Activated CD8-positive, alpha-beta T cell treated with anti-CD3 and anti-CD28 coated beads for 36 hours (primary cell): Measurements from ENCODE around the gene FOXP4. TPM values are rescaled to one million over a fixed set of nuclear protein-coding genes. Genes with fewer than 3 reads are reported as not detected.

Source experiments
- ATAC-seq: fragments of 200-7000 bp; cut with Tn5 transposase; one replicate; pipeline ENCODE4 v1.10.0; 2021; ENCODE audit warnings: mild to moderate bottlenecking, moderate library complexity
- CTCF ChIA-PET: fragments of 350-600 bp; sonication (Branson Sonifier 250); formaldehyde crosslinking; loops from one replicate; lab custom pipeline; 2021; ENCODE audit warnings: antibody characterized with exemption; lab: Charles Lee
- POLR2A ChIA-PET: fragments of 350-600 bp; sonication (Branson Sonifier 250); formaldehyde crosslinking; loops from one replicate; lab custom pipeline; 2021; ENCODE audit warnings: antibody characterized with exemption; lab: Charles Lee
- DNase-seq: peaks from one replicate; pipeline ENCODE4 v3.0.0-alpha.2; 2020
- H3K27ac Mint-ChIP-seq: one replicate; pipeline ENCODE4 v1.8.0; 2021; ENCODE audit warnings: mild to moderate bottlenecking, mixed read lengths
- H3K27me3 Mint-ChIP-seq: one replicate; pipeline ENCODE4 v1.8.0; 2021; ENCODE audit warnings: mixed read lengths
- H3K36me3 Mint-ChIP-seq: one replicate; pipeline ENCODE4 v1.8.0; 2021; ENCODE audit warnings: low read depth, mixed read lengths
- H3K4me1 Mint-ChIP-seq: one replicate; pipeline ENCODE4 v1.8.0; 2021; ENCODE audit warnings: low read depth, mixed read lengths
- H3K4me3 Mint-ChIP-seq: one replicate; pipeline ENCODE4 v1.8.0; 2021; ENCODE audit warnings: mild to moderate bottlenecking, moderate library complexity, mixed read lengths
- H3K9me3 Mint-ChIP-seq: one replicate; pipeline ENCODE4 v1.8.0; 2021; ENCODE audit warnings: mixed read lengths
- intact Hi-C: fragments of 100-400 bp; cut with micrococcal nuclease; formaldehyde crosslinking; loops from one replicate; pipeline ENCODE4 v1.10.0; 2022
- total RNA-seq, 2 experiments: library from RNA; stranded (reverse); gene quantifications; one replicate each; pipeline ENCODE4 v1.2.3, GENCODE V29; 2021
- TF ChIP-seq, protein P1 (sequence below): fragments of 200-600 bp; IDR thresholded peaks from one replicate; pipeline ENCODE4 v1.8.0; 2022; ENCODE audit warnings: antibody characterized with exemption, mild to moderate bottlenecking

FOXP4 gene
- total RNA-seq, 2 experiments from 2014 or later = 11.0 to 11.8 TPM

GRCh38 chr6:41601248-41601549, 55.0 kb downstream of the FOXP4 start:
- H3K27me3 Mint-ChIP-seq = no peaks in the 10 kb centered on the region
- ChIA-PET POLR2A (no interaction called here), CTCF (interaction anchor here (0.9 to 10.9 kb wide), 5 partner anchors 17 to 233 kb away, joined by 3 to 107 read pairs (median 5); no protein-coding TSS in a partner anchor)
- H3K4me1 Mint-ChIP-seq = peaks cover 2% of the 10 kb centered on the region
- TF ChIP-seq, protein P1, sequence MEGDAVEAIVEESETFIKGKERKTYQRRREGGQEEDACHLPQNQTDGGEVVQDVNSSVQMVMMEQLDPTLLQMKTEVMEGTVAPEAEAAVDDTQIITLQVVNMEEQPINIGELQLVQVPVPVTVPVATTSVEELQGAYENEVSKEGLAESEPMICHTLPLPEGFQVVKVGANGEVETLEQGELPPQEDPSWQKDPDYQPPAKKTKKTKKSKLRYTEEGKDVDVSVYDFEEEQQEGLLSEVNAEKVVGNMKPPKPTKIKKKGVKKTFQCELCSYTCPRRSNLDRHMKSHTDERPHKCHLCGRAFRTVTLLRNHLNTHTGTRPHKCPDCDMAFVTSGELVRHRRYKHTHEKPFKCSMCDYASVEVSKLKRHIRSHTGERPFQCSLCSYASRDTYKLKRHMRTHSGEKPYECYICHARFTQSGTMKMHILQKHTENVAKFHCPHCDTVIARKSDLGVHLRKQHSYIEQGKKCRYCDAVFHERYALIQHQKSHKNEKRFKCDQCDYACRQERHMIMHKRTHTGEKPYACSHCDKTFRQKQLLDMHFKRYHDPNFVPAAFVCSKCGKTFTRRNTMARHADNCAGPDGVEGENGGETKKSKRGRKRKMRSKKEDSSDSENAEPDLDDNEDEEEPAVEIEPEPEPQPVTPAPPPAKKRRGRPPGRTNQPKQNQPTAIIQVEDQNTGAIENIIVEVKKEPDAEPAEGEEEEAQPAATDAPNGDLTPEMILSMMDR = no peak
- no peak overlapping the region for H3K27ac Mint-ChIP-seq
- H3K36me3 Mint-ChIP-seq = no peaks in the 10 kb centered on the region
- no peak overlapping the region for H3K4me3 Mint-ChIP-seq
- intact Hi-C loops = no loop called here
- DNase-seq (no peak), ATAC-seq (no peak)
- no peaks in the 10 kb centered on the region for H3K9me3 Mint-ChIP-seq

DNA sequence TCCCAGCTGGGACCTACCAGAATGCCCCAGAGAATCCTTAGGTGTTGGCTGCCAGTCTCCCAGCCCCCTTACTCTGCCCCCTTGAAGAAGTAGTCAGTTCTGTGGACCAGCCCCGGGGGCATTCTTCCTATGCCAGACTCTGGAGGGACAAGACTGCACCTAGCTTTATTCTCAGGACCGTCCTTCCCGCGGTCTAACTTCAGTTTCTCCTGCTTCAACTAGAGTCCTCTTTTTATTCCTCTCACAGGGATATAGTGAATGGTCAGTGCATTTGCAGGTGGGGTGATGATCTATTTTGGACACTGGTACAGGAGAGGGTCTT, 56.2 kb downstream of the FOXP4 start:
- intact Hi-C loops = loop anchor here (2.0 kb wide), 1 partner anchor 80 kb away; no protein-coding TSS in a partner anchor
- no peak overlapping the region for H3K27ac Mint-ChIP-seq
- ATAC-seq (no peak), DNase-seq (no peak)
- no peak overlapping the region for H3K4me3 Mint-ChIP-seq
- ChIA-PET CTCF (interaction anchor here (0.8 to 10.9 kb wide), 27 partner anchors 9 to 268 kb away, joined by 3 to 107 read pairs (median 5); partner anchors contain the start of genes NCR2 and TOMM6), POLR2A (interaction anchor here (0.7 to 1.1 kb wide), 2 partner anchors 52 to 81 kb away, joined by 3 read pairs; no protein-coding TSS in a partner anchor)
- no peaks in the 10 kb centered on the region for H3K36me3 Mint-ChIP-seq
- H3K4me1 Mint-ChIP-seq = peaks cover 2% of the 10 kb centered on the region
- TF ChIP-seq, protein P1 = no peak
- no peaks in the 10 kb centered on the region for H3K27me3 Mint-ChIP-seq
- no peaks in the 10 kb centered on the region for H3K9me3 Mint-ChIP-seq

GRCh38 chr6:41602864-41603608, 56.9 kb downstream of the FOXP4 start:
- CTCF ChIA-PET = interaction anchor here (0.8 to 10.9 kb wide), 28 partner anchors 9 to 269 kb away, joined by 3 to 107 read pairs (median 5); partner anchors contain the start of genes NCR2 and TOMM6
- no peaks in the 10 kb centered on the region for H3K36me3 Mint-ChIP-seq
- no peaks in the 10 kb centered on the region for H3K27me3 Mint-ChIP-seq
- no peak overlapping the region for H3K4me3 Mint-ChIP-seq
- ATAC-seq (peak; percentile 90), DNase-seq (peak; percentile 82)
- H3K9me3 Mint-ChIP-seq = no peaks in the 10 kb centered on the region
- H3K4me1 Mint-ChIP-seq = peaks cover 2% of the 10 kb centered on the region
- H3K27ac Mint-ChIP-seq = no peak overlapping the region
- POLR2A ChIA-PET = interaction anchor here (0.7 to 1.1 kb wide), 3 partner anchors 53 to 152 kb away, joined by 3 to 5 read pairs (median 3); no protein-coding TSS in a partner anchor
- TF ChIP-seq, protein P1 = peak; percentile 87
- intact Hi-C loops = loop anchor here (2.0 kb wide), 1 partner anchor 80 kb away; no protein-coding TSS in a partner anchor

GRCh38 chr6:41604006-41604405, 57.8 kb downstream of the FOXP4 start:
- intact Hi-C loops = no loop called here
- DNase-seq (no peak), ATAC-seq (no peak)
- H3K4me1 Mint-ChIP-seq = peaks cover 2% of the 10 kb centered on the region
- H3K27ac Mint-ChIP-seq = no peak overlapping the region
- ChIA-PET CTCF (interaction anchor here (1.5 to 10.9 kb wide), 7 partner anchors 20 to 179 kb away, joined by 4 to 107 read pairs (median 7); no protein-coding TSS in a partner anchor), POLR2A (interaction anchor here (0.7 kb wide), 1 partner anchor 153 kb away, joined by 5 read pairs; no protein-coding TSS in a partner anchor)
- H3K36me3 Mint-ChIP-seq = no peaks in the 10 kb centered on the region
- no peak overlapping the region for H3K4me3 Mint-ChIP-seq
- no peaks in the 10 kb centered on the region for H3K9me3 Mint-ChIP-seq
- TF ChIP-seq, protein P1 = no peak
- no peaks in the 10 kb centered on the region for H3K27me3 Mint-ChIP-seq

GRCh38 chr6:41605649-41606048, 59.5 kb downstream of the FOXP4 start:
- ChIA-PET CTCF (interaction anchor here (1.3 to 10.9 kb wide), 3 partner anchors 42 to 80 kb away, joined by 4 to 107 read pairs (median 9); no protein-coding TSS in a partner anchor), POLR2A (no interaction called here)
- H3K9me3 Mint-ChIP-seq = no peaks in the 10 kb centered on the region
- H3K27ac Mint-ChIP-seq = no peak overlapping the region
- ATAC-seq (no peak), DNase-seq (no peak)
- TF ChIP-seq, protein P1 = no peak
- no peaks in the 10 kb centered on the region for H3K36me3 Mint-ChIP-seq
- H3K4me1 Mint-ChIP-seq = peaks cover 2% of the 10 kb centered on the region
- H3K4me3 Mint-ChIP-seq = no peak overlapping the region
- H3K27me3 Mint-ChIP-seq = no peaks in the 10 kb centered on the region
- intact Hi-C loops = no loop called here
